Anterior cingulate cortex (tissue), 58 donors: ENCODE measurements around the gene BRINP1.

Experiments used
- DNase-seq, 58 donors: peaks; one replicate each; lab custom pipeline; 2025; lab: John Stamatoyannopoulos, UW

BRINP1 gene

DNA sequence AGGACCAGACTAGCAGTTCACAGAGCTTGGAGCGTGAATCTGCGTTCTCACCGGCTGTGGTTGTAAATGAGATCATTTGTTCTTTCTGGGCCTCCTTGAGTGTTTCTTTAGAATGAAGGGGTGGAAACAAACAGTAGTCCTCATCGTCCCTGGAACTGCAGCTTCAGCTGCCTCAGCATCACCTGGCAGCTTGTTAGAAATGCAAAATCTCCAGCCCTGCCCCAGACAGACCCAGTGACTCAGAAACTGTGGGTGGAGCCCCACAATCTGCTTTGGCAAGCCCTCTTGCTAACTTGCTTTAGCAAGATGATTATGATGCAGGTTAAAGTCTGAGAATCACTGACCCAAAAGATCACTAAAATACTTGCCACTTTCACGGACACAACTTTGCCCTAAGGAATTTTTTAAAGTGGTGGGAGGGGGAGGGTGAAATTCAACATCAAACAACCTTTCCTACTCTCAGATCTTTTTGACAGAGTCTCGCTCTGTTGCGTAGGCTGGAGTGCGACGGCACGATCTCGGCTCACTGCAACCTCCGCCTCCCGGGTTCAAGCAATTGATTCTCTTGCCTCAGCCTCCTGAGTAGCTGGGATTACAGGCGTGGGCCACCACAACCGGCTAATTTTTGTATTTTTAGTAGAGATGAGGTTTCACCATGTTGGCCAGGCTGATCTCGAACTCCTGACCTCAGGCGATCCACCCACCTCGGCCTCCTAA, 86.0 kb downstream of the BRINP1 start:
- peak in 32 of 58 donors; percentile 6 to 81 (median 34) for DNase-seq

DNA sequence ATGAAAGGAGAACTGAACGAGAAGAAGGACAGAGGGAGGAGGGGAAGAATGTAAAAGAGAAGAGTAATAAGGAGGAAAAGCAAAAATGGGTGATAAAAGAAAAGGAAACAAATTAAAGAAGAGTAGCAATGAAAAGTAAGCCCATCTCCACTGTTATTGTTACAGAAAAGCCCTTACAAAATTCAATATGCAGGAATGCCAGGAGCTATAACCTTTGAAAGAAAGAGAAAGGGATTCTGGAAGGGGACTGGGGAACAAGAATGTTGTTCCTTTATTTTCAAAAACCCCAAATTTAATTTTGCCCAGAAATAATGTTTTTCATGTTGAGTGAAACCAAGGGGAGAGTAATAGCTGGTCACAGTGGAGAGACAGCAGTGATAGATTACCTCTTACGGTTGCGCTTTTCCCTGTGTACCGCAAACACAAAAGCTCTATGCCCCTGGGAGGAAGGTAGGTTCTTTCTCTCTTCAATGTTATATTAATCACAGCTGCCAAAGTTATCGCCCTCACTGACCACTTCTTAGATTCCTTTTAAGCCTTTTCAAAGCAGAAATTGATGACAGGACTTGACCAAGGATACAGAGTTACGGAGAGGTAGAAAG, 86.7 kb downstream of the BRINP1 start:
- no peak for DNase-seq

DNA sequence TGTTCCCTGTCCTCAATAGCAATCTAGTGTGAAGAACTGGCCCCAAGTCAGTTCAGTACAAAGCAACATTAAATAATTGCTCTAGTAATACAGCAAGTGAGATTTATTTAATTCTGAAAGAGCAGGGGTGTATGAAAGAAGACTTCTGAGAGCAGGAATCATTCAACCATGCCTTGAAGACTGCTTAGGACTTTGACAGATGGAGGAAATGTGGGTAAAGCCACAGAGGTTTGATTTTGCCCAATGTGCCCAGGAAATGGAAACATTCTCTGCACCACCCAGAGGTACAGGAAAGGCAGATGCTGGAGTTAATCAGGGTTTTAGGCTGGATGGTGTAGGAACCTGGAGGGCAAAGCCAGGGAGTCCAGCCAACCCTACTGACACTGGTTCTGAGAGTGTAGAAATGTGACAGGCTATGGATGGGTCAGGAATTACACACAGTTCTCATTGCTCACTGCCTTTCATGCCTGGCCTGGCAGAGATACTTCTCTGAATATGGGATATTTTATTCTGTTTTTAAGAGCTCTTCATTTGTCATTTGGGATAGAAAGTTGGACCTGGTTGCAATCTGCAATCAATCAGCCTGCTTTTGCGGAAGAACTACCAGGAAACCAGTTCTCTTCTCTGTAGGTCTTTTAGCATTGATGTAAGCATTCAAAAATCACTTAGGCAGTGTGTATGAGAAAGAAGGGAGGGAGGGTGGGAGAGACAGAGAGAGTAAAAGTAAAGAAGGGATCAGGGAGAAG, 88.3 kb downstream of the BRINP1 start:
- no peak for DNase-seq

DNA sequence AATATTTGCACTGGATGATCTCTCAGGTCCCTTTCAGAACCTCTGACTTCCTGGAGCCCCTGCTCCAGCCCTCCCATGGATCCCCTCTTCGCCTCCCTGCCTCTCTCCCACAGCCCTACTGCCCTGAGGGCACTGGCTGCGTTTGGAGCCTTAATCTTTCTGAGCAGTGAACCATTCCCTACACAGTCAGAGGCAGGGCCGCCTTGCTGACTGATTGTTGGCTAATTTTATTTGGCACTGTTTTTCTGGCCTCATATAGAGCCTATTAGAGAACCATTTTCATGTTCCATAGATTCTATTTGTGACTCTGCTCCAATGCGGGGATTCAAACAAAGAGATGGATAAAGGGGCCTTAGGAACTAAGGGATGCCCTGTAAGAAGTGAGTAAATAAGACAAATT, 91.1 kb downstream of the BRINP1 start:
- no peak for DNase-seq

DNA sequence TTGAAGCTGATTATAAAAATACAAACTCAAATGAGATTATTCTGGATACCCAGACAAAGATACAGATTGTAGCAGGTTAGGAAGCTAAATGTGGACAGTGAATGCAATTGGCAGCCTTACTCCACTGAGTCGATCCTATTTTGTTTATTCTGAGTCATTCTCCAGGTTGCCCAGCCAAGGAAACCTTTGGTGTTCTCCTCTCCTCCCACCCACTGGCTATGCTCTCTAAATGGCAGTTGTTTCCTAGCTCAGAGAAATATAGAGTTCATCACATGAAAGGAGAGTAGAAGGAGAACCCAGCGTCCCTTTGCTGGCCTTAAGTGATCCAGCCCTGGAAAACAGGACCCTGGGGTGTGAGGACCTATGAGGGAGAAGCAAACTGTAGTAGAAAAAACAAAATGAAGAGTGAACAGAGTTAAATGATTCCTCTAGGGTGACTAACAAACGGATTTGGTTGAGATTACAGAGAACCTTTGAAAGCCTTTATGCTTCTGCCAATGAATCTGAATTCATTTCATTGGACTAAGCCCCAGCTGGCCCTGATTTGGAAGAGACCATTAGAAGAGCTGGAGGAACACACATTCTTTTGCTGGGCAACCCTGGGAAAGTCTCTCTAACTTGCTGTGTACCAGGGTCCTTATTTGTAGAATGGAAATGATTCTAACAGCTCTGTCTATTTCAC, 95.1 kb downstream of the BRINP1 start:
- DNase-seq, result peak in 19 of 58 donors; percentile 12 to 79 (median 32)

DNA sequence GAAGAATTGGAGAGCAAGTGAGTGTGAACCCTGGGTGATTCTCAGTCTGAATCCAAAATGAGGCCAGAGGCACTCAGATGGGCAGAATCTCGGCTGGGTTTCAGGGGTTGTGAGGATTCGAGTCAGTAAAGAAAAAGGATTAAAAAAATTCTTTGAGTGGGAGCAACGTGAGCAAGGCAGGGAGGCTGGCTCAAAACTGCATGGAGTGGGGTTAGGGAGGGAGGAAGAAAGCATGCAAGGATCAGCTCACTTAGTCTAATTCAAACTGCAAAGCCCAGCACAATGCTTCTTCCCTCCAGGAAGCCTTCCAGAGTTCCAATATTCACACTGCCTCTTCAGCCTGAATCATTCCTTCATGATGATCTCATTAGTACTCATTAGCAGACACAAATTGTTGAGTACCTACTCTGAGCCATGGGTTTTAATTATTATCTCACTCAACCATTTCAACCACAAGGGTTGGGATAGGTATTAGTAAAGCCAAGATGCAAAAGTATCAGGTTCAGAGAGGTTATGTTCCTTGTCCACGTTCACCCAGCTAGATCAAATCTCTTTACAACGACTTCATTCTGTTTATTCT, 95.8 kb downstream of the BRINP1 start:
- DNase-seq, result peak in 18 of 58 donors; percentile 9 to 74 (median 28)

DNA sequence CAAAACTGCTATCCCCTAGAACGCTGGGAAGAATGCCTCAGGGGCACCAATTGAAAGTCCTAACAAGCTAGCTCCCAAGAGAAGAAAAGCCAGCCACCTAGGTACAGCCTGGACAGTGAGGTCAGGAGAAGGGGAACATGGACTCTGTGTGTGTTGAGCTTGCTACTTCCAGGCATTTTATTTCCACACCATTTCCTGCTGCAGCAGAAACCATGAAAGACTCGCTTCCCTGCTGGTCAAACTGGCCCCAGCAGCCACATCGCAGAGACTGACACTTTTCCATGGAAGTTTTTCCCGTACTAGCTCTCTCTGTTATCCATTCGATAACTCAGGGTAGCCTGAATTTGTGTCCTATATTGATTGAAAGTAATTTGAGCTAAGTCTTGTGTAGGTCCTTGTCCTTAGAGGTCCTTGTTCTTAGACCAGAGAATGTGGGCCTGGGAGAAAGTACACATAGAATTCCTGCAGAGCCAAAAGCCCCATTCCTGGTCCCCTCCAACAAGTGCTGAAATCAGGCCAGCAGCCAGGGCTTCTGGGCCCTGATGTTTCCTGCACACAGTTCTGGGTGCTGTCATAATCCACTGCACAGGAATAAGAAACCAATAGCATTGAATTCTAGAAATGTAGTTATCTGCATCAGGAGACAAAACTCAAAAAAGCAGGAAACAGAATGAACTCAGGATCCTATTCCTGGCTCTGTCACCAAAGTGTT, 96.6 kb downstream of the BRINP1 start:
- DNase-seq, result peak in 1 of 58 donors; percentile 9

DNA sequence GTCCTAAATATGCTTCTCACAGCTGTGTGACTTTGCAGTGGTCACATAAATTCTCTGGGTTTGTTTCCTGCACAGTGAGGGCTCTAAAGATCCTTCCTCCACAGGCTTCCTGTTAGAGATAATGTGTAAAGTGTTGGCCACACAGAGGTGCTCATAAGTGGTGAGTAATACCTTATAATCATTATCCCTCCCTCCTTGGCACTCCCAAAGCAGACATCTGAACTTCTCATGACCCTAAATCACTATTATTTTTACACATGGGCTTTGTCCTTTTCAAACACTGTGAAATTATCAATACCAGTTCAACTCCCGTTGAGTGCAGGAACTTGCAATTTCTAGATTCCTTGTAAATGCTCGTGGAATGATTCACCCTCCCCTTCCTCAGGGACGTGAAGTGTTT, 100.2 kb downstream of the BRINP1 start:
- no peak for DNase-seq

DNA sequence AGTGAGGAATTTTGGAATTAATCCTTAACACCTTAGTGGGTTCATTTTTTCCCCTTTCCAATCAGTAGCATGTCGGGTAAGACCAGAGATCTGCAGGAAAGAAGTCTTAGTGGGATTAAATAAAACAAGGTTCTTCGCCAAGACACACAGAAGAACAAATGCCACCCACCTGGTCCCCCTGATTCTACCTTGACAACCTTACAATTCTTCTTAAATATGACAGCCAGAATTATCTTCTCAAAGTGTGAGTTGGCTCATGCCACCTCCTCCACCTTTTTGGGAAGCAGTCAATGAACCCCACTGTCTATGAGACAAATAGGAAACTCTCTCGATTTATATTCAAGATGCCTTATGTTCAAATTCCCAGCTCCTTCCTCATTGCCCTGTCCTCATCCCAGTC, 105.1 kb downstream of the BRINP1 start:
- DNase-seq, result peak in 1 of 58 donors; percentile 14

DNA sequence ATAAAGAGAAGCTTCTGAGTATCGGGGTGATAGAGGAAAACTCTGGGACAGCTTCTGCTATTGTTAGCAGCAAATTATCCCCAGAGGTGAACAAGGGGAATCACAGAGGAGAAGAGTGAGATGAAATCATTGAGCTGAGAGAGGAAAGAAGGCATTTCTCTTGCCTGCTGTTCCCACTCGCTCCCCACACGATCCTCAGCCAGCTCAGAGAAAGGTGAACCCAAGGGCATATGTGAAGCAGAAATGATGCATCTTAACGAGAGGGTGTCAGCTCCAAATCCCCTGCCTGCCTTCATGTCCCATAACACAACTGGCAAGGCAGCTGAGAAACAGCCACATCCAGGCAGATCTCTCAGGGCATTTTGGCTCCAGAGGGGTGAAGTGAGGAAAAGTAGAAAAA, 111.6 kb downstream of the BRINP1 start:
- DNase-seq, result no peak

DNA sequence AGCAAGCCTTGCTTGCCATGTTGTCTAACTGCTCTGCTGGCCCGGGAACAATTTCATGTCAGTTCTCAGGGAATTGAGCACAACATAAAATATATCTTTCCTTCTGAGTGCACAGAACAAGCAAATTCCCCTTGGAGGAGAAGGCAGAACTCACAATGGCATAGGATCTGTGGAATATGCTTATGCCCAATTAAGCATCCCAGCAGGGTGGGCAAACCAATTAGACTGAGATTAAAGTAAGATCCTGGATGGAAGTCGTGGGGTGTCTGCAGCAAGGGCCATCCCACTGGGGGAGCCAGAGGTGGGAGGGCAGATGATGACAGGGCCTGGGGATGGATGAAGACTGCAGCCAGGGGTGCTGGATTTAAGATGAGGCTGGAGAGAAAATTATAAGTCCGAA, 114.1 kb downstream of the BRINP1 start:
- DNase-seq, result no peak

DNA sequence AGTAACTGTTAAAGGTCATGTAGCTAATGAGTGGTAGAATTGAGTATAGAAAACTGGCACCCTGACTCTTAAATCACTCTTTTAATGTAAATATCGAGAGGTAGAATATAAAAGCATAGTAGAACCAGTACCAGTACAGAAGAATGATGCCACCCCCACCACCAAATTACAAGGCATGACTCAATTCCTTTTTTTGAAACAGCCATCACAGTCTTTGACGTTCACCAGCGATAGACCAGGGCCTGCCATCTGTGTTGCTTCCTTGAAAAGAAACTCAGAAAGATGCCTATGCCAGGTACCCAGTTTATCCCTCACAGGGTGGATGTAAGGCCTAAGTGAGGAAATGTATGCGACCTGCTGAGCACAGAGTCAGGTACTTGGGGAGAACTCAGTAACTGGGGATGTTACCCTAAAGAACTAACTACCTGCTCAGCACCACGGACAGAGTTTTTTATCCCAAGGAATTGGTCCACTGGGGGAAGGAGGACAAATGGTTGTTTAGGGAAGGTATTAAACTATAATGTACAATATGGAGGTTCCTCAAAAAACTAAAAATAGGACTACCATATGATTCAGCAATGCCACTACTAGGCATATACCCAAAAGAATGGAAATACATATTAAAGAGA, 116.5 kb downstream of the BRINP1 start:
- no peak for DNase-seq

DNA sequence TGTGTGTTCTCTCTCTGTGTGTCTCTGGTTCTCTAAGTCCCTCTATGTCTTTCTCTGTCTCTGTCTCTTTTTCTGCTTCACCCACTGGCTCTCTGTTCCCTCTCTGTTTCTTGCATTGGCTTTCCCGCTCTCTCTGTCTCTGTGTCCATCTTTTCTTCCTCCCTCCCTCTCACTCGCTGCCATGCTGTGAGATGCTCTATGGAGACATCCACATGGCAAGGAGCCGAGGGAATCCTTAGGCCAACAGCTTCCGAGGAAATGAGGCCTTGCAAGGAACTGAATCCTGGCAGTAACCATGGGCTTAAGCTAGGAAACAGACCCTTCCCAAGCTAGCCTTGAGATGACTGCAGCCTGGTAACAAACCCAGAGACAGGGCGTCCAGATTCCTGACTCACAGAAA, 117.3 kb downstream of the BRINP1 start:
- DNase-seq, result no peak

DNA sequence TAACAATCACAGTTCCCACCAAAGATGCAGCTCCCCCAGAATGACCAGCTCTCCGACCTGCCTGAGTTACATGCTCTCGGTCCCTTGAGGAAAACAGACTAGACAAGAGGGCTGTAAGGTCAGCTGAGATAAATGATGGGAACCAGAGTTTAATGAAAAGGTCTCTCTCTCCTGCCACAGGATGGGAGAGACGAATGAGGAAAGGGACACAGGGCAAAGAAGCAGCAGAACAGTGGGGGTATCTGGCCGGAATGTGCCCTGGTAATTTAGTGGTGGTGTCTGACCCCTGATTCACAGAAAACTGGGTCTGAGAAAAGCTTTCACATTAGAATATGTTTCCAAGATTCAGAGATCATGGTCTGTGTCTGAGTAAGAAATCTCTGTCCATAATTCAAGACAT, 118.5 kb downstream of the BRINP1 start:
- DNase-seq, result no peak

DNA sequence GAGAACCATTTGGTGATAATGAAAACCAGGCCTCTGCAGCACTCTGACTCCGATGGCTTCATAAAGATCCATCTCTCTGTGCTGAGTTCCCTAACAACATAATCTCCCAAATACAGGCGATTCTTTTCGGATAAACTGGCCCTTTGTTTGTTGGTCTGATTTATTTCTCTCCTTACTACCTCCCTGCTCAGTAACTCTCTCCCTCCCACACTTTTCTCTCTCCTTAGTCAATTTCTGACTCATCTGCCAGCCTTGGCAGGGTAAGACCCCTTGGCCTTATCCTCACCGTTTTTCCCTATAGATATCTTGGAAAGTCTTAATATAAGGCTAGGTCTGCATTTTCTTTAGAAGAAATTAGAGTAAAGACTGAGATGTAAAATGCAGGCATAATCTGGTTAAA, 128.7 kb downstream of the BRINP1 start:
- DNase-seq, result no peak

DNA sequence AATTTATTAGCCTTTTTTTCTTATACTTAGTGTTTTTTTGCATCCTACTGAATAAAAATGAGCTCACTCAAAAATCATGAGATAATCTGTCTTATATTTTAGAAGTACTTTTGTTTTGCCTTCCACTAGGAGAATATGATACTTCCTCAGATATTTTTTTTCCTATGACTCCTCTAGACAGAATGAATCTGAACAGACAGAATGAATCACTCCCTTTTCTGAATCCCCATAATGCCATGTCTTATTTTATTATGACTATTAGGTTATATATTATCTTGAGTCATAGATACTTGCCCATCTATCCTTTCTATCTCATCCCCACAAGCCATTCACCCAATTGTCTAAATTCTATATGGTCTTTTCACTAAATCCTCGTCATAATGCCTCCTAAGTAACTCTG, 134.6 kb downstream of the BRINP1 start:
- no peak for DNase-seq

DNA sequence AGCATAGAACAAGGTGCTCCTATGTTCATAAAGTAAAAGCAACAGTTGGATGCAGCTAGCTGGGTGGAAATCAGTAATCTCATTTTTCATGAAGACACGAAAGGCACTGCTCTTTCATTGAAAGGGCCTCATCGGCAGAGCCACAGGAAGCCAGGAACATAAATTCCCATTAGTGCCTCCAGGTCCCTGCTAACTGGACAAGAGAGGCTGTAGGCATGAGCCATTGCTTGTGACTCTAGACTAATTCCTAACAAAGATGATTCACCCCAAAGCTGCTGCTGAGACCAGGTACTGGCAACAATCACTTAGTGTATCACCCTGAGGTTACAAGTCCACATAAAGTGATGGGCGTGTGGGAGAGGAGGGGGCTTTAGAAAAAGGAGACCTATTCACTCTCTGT, 141.8 kb downstream of the BRINP1 start:
- DNase-seq, result no peak

DNA sequence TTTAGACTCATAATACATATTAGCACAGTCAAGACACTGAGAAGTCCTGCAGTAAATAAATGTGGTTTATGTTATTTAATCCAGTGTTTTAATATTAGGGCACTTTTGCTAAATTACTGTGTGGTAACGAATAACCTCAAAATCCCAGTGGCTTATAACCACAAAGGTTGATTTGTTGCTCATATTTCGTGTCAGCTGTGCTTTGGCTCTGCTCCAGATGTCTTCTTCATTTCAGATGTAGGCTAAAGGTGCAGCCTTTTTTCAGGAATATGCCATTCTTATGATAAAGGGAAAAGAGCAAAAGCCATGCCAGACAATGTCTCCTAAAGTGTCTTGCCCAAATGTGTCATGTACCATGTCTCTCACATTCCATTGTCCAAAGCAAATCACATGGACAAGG, 144.8 kb downstream of the BRINP1 start:
- no peak for DNase-seq

DNA sequence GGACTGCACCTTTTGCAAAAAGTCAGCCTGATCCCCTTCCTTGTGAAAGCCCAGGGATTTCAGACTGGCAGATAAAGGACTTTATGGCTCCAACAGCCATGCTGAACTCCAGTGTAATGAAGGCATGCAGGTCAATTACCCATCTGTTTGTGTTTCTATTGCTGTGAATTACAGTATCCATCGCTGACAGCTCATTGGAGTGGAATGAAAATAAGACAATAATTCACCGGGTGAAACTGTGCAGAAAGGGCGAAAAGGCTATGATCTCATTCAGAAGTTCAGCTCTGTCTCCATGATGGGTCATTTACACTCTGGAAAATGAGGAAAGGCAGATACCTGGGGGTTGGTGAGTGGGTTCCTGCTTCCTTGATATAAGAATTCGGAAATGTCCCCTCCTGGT, 148.0 kb downstream of the BRINP1 start:
- DNase-seq, result no peak

DNA sequence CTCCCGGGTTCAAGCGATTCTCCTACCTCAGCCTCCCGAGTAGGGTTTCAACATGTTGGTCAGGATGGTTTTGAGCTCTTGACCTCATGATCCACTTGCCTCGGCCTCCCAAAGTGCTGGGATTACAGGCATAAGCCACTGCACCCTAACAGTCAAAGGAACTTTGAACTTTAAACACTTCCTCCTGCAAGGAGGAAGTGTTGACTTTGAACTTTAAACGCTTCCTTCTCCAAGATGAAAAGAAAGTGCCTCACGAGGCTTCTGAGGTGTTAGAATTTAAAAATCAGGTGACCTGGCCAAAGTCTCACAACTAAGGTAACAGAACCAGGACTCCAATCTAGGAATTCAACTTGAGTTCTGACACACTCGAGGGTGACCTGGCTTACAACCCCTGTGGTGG, 150.9 kb downstream of the BRINP1 start:
- DNase-seq, result no peak
